Measurements from ENCODE around the gene CMIP.

DNA sequence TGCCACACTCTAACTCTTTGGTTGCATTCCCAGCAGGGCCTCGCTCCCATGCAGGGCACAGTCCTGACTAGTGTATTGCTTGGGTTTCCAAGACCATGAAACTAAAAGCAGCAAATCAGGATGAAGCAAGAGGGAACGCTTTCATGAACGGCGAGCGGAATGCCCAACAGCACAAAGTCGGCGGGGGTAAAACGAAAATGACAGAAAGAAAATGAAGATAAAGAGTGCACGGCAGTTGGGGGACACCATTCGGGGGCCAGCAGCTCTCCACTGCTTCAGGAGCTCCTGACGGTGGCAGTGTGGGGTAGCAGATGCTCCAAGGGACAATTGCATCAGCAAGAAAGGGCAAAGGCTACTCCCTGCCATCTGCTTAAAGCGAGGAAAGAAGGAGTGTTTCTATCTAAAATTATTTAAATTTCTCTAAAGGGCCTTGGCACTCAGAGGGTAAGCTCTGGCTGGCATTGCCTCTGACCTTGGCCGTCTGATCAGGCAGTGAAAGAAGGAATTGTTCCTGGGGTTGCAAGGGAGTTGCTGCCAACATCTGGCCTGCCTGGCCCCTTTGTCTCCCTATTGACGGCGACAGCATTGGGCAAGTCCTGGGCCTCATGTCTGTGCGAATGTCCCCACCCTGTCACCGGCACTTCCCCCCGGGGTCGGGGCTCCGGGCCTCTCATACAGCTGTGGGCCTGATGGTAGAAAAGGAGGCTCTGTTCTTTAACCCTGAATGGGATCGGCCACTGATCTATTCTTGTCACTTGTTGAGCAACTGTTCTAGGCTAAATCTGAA lies 138.2 kb downstream of the CMIP start:
- TF ChIP-seq YY1 (IDR thresholded peaks at IDR 0.05; ENCODE audit: insufficient read depth, insufficient read length) = no peak
- TF ChIP-seq SUZ12 (IDR thresholded peaks at IDR 0.05; ENCODE audit: extremely low read depth, insufficient read depth, insufficient read length) = no peak
- TF ChIP-seq ZNF274 (IDR thresholded peaks at IDR 0.05; ENCODE audit: low read depth, low read length) = no peak

Data from NT2/D1 (cell line).